CD14-positive monocyte (primary cell): ENCODE results near the gene CELSR1. TPM values are rescaled to one million over a fixed set of nuclear protein-coding genes. Genes with fewer than 3 reads are reported as not detected.

Experiments used
- DNase-seq, 3 donors: peaks; one replicate each; pipeline ENCODE4 v3.0.0-alpha.2; 2011 to 2022
- H2AFZ ChIP-seq: 2 replicates; pipeline ENCODE4 v1.6.0; 2012; ENCODE audit warnings: mild to moderate bottlenecking, low read depth, low read length, inconsistent platforms; ENCODE audit not compliant: insufficient read depth, poor library complexity, severe bottlenecking
- H3K27ac ChIP-seq, 2 donors: 1 replicate in 1 of 2; 2 replicates in 1 of 2; pipeline ENCODE4 v1.5.1; 2012 to 2013; ENCODE audit warnings: low read length in 2 of 2, control low read depth in 1 of 2, inconsistent platforms in 1 of 2, low read depth in 1 of 2, mild to moderate bottlenecking in 1 of 2
- H3K27me3 ChIP-seq, 2 donors: one replicate each; pipeline versions ENCODE4 v1.6.0 to v1.6.1; 2011 to 2013; ENCODE audit warnings: low read length in 2 of 2; ENCODE audit not compliant: control insufficient read depth in 2 of 2, insufficient read depth in 2 of 2
- H3K36me3 ChIP-seq, 2 donors: replicated peaks in 1 of 2; 1 replicate in 1 of 2; 2 replicates in 1 of 2; pipeline versions ENCODE4 v1.5.1 to v1.6.1; 2012 to 2013; ENCODE audit warnings: low read length in 2 of 2, control low read depth in 1 of 2, inconsistent platforms in 1 of 2, mild to moderate bottlenecking in 1 of 2; ENCODE audit not compliant: insufficient read depth in 2 of 2, control insufficient read depth in 1 of 2
- H3K4me1 ChIP-seq, 2 donors: 1 replicate in 1 of 2; 2 replicates in 1 of 2; pipeline versions ENCODE4 v1.5.1 to v1.6.1; 2012 to 2013; ENCODE audit warnings: low read length in 2 of 2, control low read depth in 1 of 2, inconsistent platforms in 1 of 2, mild to moderate bottlenecking in 1 of 2, moderate library complexity in 1 of 2; ENCODE audit not compliant: insufficient read depth in 2 of 2, control insufficient read depth in 1 of 2
- H3K4me2 ChIP-seq: replicated peaks from 2 replicates; pipeline ENCODE3; 2012; ENCODE audit warnings: low read length, moderate library complexity, mild to moderate bottlenecking; ENCODE audit not compliant: poor library complexity, severe bottlenecking; ENCODE audit errors: extremely low read depth
- H3K4me3 ChIP-seq, 3 experiments: fragments of 200-600 bp in 1 of 3; sonication (generic) in 1 of 3; replicated peaks in 1 of 3; 1 replicate in 2 of 3; 2 replicates in 1 of 3; pipeline ENCODE4 v1.5.1; 2011 to 2013; ENCODE audit warnings: low read length in 3 of 3, mild to moderate bottlenecking in 3 of 3, control low read depth in 2 of 3, low read depth in 2 of 3, inconsistent platforms in 1 of 3, moderate library complexity in 1 of 3
- H3K79me2 ChIP-seq: 2 replicates; pipeline ENCODE4 v1.6.0; 2012; ENCODE audit warnings: mild to moderate bottlenecking, control low read depth, inconsistent platforms, low read length, moderate library complexity; ENCODE audit not compliant: insufficient read depth
- H3K9ac ChIP-seq: 2 replicates; pipeline ENCODE4 v1.6.0; 2017; ENCODE audit warnings: low read length, mild to moderate bottlenecking; ENCODE audit not compliant: insufficient read depth, poor library complexity, severe bottlenecking
- H3K9me3 ChIP-seq, 2 donors: replicated peaks in 1 of 2; 1 replicate in 1 of 2; 2 replicates in 1 of 2; pipeline versions ENCODE4 v1.5.1 to v1.6.1; 2012 to 2013; ENCODE audit warnings: low read length in 2 of 2, control low read depth in 1 of 2; ENCODE audit not compliant: control insufficient read depth in 1 of 2, insufficient read depth in 1 of 2
- H4K20me1 ChIP-seq: 2 replicates; pipeline ENCODE4 v1.6.0; 2012; ENCODE audit warnings: mild to moderate bottlenecking, low read length, control low read depth, moderate library complexity; ENCODE audit not compliant: insufficient read depth
- H3K27ac Mint-ChIP-seq, 7 donors: one replicate each; pipeline ENCODE4 v1.8.0; 2020; ENCODE audit warnings: mild to moderate bottlenecking in 7 of 7, mixed read lengths in 7 of 7, moderate library complexity in 6 of 7, inconsistent platforms in 2 of 7
- H3K27me3 Mint-ChIP-seq, 3 donors: one replicate each; pipeline ENCODE4 v1.8.0; 2021 to 2022; ENCODE audit warnings: low read depth in 3 of 3, mild to moderate bottlenecking in 3 of 3, mixed read lengths in 3 of 3, moderate library complexity in 3 of 3, inconsistent platforms in 1 of 3
- H3K36me3 Mint-ChIP-seq, 2 donors: one replicate each; pipeline ENCODE4 v1.8.0; 2020; ENCODE audit warnings: mixed read lengths in 2 of 2, inconsistent platforms in 1 of 2, mild to moderate bottlenecking in 1 of 2
- H3K4me1 Mint-ChIP-seq: one replicate; pipeline ENCODE4 v1.8.0; 2020; ENCODE audit warnings: mild to moderate bottlenecking, mixed read lengths
- H3K4me3 Mint-ChIP-seq, 2 donors: one replicate each; pipeline ENCODE4 v1.8.0; 2020; ENCODE audit warnings: mild to moderate bottlenecking in 2 of 2, mixed read lengths in 2 of 2, moderate library complexity in 1 of 2
- H3K9me3 Mint-ChIP-seq, 7 donors: one replicate each; pipeline ENCODE4 v1.8.0; 2020 to 2022; ENCODE audit warnings: mixed read lengths in 7 of 7, mild to moderate bottlenecking in 6 of 7, moderate library complexity in 6 of 7, inconsistent platforms in 2 of 7
- WGBS: methylation state at CpG from one replicate; pipeline ENCODE4 v1.1.5; 2013; ENCODE audit warnings: missing lambda C conversion rate; ENCODE audit not compliant: insufficient coverage; 5-methylcytosine and 5-hydroxymethylcytosine counted together
- intact Hi-C, 2 donors: fragments of 100-400 bp; cut with micrococcal nuclease; formaldehyde crosslinking; loops; one replicate each; pipeline versions ENCODE4 v1.15.0 to v1.15.1; 2023
- polyA plus RNA-seq, 3 donors: library from polyadenylated mRNA; depleted of rRNA in 1 of 3; unstranded in 2 of 3; stranded (reverse) in 1 of 3; fragments of 300-500 nt in 2 of 3; fragments of >200 nt in 1 of 3; fragmentation: Illumina TruSeq in 2 of 3; gene quantifications; 1 replicate in 2 of 3; 2 replicates in 1 of 3; pipeline ENCODE4 v1.2.3, GENCODE V29; 2012 to 2021
- TF ChIP-seq, protein P1 (sequence below): fragments of 200-600 bp; IDR thresholded peaks from one replicate; pipeline ENCODE4 v1.8.0; 2022; ENCODE audit warnings: antibody characterized with exemption, mild to moderate bottlenecking

Gene CELSR1
- polyA plus RNA-seq, 3 donors: 0.16 TPM; not detected in 2

DNA sequence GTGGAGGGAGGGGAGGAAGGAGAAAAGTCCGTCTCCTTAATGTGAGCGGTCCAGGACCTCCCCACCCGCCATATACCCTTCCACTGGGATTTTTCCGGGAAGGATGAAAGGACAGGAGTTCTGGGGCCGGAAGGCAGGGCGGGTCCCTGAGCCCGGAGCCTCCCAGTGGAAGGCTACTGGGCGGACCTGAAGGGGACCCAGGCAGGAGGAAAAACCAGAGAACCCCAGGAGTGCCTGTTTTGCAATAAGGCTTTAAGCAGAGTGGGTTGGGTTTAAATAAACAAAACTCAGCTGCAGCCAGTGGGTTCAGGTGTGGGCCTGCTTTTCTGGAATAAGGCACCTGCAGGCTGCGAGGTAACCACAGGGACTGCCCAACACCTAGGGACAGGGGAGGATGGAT lies 1.7 kb upstream of the CELSR1 start:
- Mint-ChIP-seq H3K4me1 (peaks cover 10% of the 10 kb centered on the region), H3K36me3 (peaks cover 8 to 10% of the 10 kb centered on the region in 2 donors), H3K27me3 (peaks cover 48 to 67% (median 54%) of the 10 kb centered on the region in 3 donors), H3K27ac (no peak overlapping the region), H3K9me3 (peaks cover 5 to 30% (median 20%) of the 10 kb centered on the region in 7 donors), H3K4me3 (peak overlapping the region in 1 of 2 donors; percentile 87)
- 84% methylated on average over 4 of the region's 9 CpGs for WGBS
- Histone ChIP-seq H3K4me3 (no peak overlapping the region), H3K4me2 (no peak overlapping the region), H2AFZ (no peak overlapping the region), H4K20me1 (no peaks in the 10 kb centered on the region), H3K79me2 (no peaks in the 10 kb centered on the region), H3K4me1 (peaks cover 10 to 12% of the 10 kb centered on the region in 2 donors), H3K27me3 (peaks cover 24 to 47% of the 10 kb centered on the region in 2 donors), H3K9ac (no peak overlapping the region), H3K27ac (no peak overlapping the region), H3K9me3 (peaks cover 20 to 27% of the 10 kb centered on the region in 2 donors), H3K36me3 (no peaks in the 10 kb centered on the region)
- TF ChIP-seq, protein P1, sequence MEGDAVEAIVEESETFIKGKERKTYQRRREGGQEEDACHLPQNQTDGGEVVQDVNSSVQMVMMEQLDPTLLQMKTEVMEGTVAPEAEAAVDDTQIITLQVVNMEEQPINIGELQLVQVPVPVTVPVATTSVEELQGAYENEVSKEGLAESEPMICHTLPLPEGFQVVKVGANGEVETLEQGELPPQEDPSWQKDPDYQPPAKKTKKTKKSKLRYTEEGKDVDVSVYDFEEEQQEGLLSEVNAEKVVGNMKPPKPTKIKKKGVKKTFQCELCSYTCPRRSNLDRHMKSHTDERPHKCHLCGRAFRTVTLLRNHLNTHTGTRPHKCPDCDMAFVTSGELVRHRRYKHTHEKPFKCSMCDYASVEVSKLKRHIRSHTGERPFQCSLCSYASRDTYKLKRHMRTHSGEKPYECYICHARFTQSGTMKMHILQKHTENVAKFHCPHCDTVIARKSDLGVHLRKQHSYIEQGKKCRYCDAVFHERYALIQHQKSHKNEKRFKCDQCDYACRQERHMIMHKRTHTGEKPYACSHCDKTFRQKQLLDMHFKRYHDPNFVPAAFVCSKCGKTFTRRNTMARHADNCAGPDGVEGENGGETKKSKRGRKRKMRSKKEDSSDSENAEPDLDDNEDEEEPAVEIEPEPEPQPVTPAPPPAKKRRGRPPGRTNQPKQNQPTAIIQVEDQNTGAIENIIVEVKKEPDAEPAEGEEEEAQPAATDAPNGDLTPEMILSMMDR: no peak
- DNase-seq: no peak
- intact Hi-C loops: no loop called here

DNA sequence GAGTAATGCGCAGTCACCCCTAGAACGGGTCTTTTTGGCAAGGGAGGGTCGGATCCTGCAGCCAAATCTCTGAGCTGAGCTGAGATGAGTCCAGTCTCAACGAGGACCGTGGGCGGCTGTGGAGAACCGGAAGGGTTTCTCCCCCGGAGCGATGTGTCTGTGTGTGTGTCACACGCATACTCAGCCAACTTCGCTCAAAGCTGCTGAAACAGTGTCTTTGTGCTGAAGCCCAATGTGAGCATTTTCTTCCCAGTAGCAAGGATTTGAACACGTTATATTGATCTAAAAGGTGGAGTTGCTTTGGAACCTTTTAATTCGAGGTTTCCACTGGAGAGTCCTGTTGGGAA lies 1.4 kb upstream of the CELSR1 start:
- Mint-ChIP-seq H3K27me3 (peaks cover 45 to 66% (median 52%) of the 10 kb centered on the region in 3 donors), H3K4me3 (peak overlapping the region; percentile 58 to 87), H3K4me1 (peaks cover 10% of the 10 kb centered on the region), H3K27ac (no peak overlapping the region), H3K9me3 (peaks cover 5 to 30% (median 20%) of the 10 kb centered on the region in 7 donors), H3K36me3 (peaks cover 8 to 10% of the 10 kb centered on the region in 2 donors)
- Histone ChIP-seq H4K20me1 (no peaks in the 10 kb centered on the region), H3K79me2 (no peaks in the 10 kb centered on the region), H3K9ac (no peak overlapping the region), H2AFZ (no peak overlapping the region), H3K27me3 (peaks cover 24 to 47% of the 10 kb centered on the region in 2 donors), H3K9me3 (peaks cover 22 to 27% of the 10 kb centered on the region in 2 donors), H3K4me1 (peaks cover 10 to 12% of the 10 kb centered on the region in 2 donors), H3K27ac (no peak overlapping the region), H3K4me2 (peak overlapping the region; percentile 57), H3K4me3 (no peak overlapping the region), H3K36me3 (no peaks in the 10 kb centered on the region)
- TF ChIP-seq, protein P1: no peak
- peak in 1 of 3 donors; percentile 26 for DNase-seq
- intact Hi-C loops: no loop called here
- WGBS: 14% methylated on average over 12 of the region's 13 CpGs
